B cell (primary cell): Measurements from ENCODE around the gene ERICH6. TPM values are rescaled to one million over a fixed set of nuclear protein-coding genes. Genes with fewer than 3 reads are reported as not detected.
A peak's percentile ranks its signal among the peaks of the same experiment; 100 is the strongest.

Experiments used
- ATAC-seq: fragments of 200-7000 bp; cut with Tn5 transposase; one replicate; pipeline ENCODE4 v1.10.0; 2021; ENCODE audit warnings: low read depth, mild to moderate bottlenecking, moderate number of reproducible peaks, moderate library complexity
- CTCF ChIA-PET: fragments of 350-600 bp; sonication (Branson Sonifier 250); formaldehyde crosslinking; loops from one replicate; lab custom pipeline; 2021; ENCODE audit warnings: antibody characterized with exemption, inconsistent platforms; lab: Charles Lee
- POLR2A ChIA-PET: fragments of 350-600 bp; sonication (Branson Sonifier 250); formaldehyde crosslinking; loops from one replicate; lab custom pipeline; 2021; ENCODE audit warnings: antibody characterized with exemption; lab: Charles Lee
- DNase-seq: peaks from one replicate; pipeline ENCODE4 v3.0.0; 2013
- H2AFZ ChIP-seq: 2 replicates; pipeline ENCODE4 v1.6.1; 2012; ENCODE audit warnings: mild to moderate bottlenecking, low read depth, low read length; ENCODE audit not compliant: insufficient read depth, poor library complexity, severe bottlenecking
- H3K27ac ChIP-seq, 2 donors: 1 replicate in 1 of 2; 2 replicates in 1 of 2; pipeline ENCODE4 v1.5.1; 2012 to 2013; ENCODE audit warnings: low read length in 2 of 2, mild to moderate bottlenecking in 2 of 2, moderate library complexity in 1 of 2
- H3K27me3 ChIP-seq, 4 experiments: fragments of 200-600 bp in 1 of 4; sonication (generic) in 1 of 4; replicated peaks in 1 of 4; 1 replicate in 2 of 4; 2 replicates in 2 of 4; pipeline versions ENCODE4 v1.6.1 to v1.7.0; 2013 to 2016; ENCODE audit warnings: low read length in 3 of 4, mild to moderate bottlenecking in 2 of 4, mixed read lengths in 1 of 4, moderate library complexity in 1 of 4; ENCODE audit not compliant: insufficient read depth in 4 of 4, control insufficient read depth in 3 of 4; ENCODE audit errors: control extremely low read depth in 1 of 4
- H3K36me3 ChIP-seq, 2 experiments: replicated peaks in 1 of 2; 1 replicate in 1 of 2; 2 replicates in 1 of 2; pipeline versions ENCODE4 v1.6.1 to v1.7.1; 2013; ENCODE audit warnings: low read length in 1 of 2; ENCODE audit not compliant: insufficient read depth in 2 of 2, control insufficient read depth in 1 of 2; ENCODE audit errors: control extremely low read depth in 1 of 2, extremely low read depth in 1 of 2
- H3K4me1 ChIP-seq, 2 donors: fragments of 200-600 bp in 1 of 2; sonication (generic) in 1 of 2; 1 replicate in 1 of 2; 2 replicates in 1 of 2; pipeline versions ENCODE4 v1.5.1 to v1.6.1; 2013 to 2017; ENCODE audit warnings: low read length in 2 of 2; ENCODE audit not compliant: control insufficient read depth in 2 of 2, insufficient read depth in 2 of 2
- H3K4me2 ChIP-seq: replicated peaks from 2 replicates; pipeline ENCODE3; 2012; ENCODE audit warnings: mild to moderate bottlenecking, low read depth, low read length; ENCODE audit not compliant: poor library complexity, severe bottlenecking
- H3K4me3 ChIP-seq, 5 experiments: fragments of 200-600 bp in 1 of 5; sonication (generic) in 1 of 5; 1 replicate in 3 of 5; 2 replicates in 2 of 5; pipeline versions ENCODE4 v1.5.1 to v1.7.0; 2011 to 2016; ENCODE audit warnings: low read length in 4 of 5, mild to moderate bottlenecking in 4 of 5, low read depth in 2 of 5, control low read depth in 1 of 5, moderate library complexity in 1 of 5; ENCODE audit not compliant: insufficient read depth in 1 of 5; ENCODE audit errors: control extremely low read depth in 1 of 5, extremely low read depth in 1 of 5
- H3K79me2 ChIP-seq: fragments of 200-600 bp; sonication (generic); one replicate; pipeline ENCODE4 v1.6.0; 2016; ENCODE audit warnings: low read length; ENCODE audit not compliant: control insufficient read depth, insufficient read depth
- H3K9ac ChIP-seq: fragments of 200-600 bp; sonication (generic); 2 replicates; pipeline ENCODE4 v1.6.1; 2017; ENCODE audit warnings: mild to moderate bottlenecking, low read length, moderate library complexity
- H3K9me3 ChIP-seq, 3 donors: one replicate each; pipeline versions ENCODE4 v1.6.1 to v1.7.1; 2013; ENCODE audit warnings: low read length in 2 of 3; ENCODE audit not compliant: control insufficient read depth in 2 of 3, insufficient read depth in 1 of 3; ENCODE audit errors: control extremely low read depth in 1 of 3
- H4K20me1 ChIP-seq: 2 replicates; pipeline ENCODE4 v1.6.0; 2012; ENCODE audit warnings: mild to moderate bottlenecking, low read length; ENCODE audit not compliant: insufficient read depth, control insufficient read depth, poor library complexity, severe bottlenecking
- H3K27ac Mint-ChIP-seq: one replicate; pipeline ENCODE4 v1.8.0; 2021; ENCODE audit warnings: mixed read lengths
- H3K27me3 Mint-ChIP-seq: one replicate; pipeline ENCODE4 v1.8.0; 2021; ENCODE audit warnings: mixed read lengths
- H3K4me1 Mint-ChIP-seq: one replicate; pipeline ENCODE4 v1.8.0; 2021; ENCODE audit warnings: mixed read lengths
- H3K4me3 Mint-ChIP-seq: one replicate; pipeline ENCODE4 v1.8.0; 2021; ENCODE audit warnings: mixed read lengths
- H3K9me3 Mint-ChIP-seq: one replicate; pipeline ENCODE4 v1.8.0; 2022; ENCODE audit warnings: mixed read lengths; ENCODE audit not compliant: insufficient read depth
- EZH2 ChIP-seq: IDR thresholded peaks from 2 replicates; pipeline ENCODE4 v1.6.1; 2012; ENCODE audit warnings: borderline replicate concordance, low read depth, mild to moderate bottlenecking, moderate library complexity, low read length; ENCODE audit not compliant: insufficient read depth, poor library complexity, severe bottlenecking
- WGBS: methylation state at CpG from one replicate; pipeline ENCODE4 v1.1.5; 2013; ENCODE audit warnings: missing lambda C conversion rate; ENCODE audit not compliant: insufficient coverage; 5-methylcytosine and 5-hydroxymethylcytosine counted together
- intact Hi-C: fragments of 100-400 bp; cut with micrococcal nuclease; formaldehyde crosslinking; loops from one replicate; pipeline ENCODE4 v1.10.0; 2022
- polyA plus RNA-seq: library from polyadenylated mRNA; depleted of rRNA; stranded (reverse); fragments of >200 nt; gene quantifications from 2 replicates; pipeline ENCODE4 v1.2.3, GENCODE V29; 2012
- total RNA-seq, 2 donors: library from RNA; stranded (reverse); fragments of 120-200 nt in 1 of 2; gene quantifications; 1 replicate in 1 of 2; 2 replicates in 1 of 2; pipeline versions ENCODE4 v1.2.3 to v1.2.4, GENCODE V29; 2013 to 2022
- TF ChIP-seq, protein P1 (sequence below): fragments of 200-600 bp; IDR thresholded peaks from one replicate; pipeline ENCODE4 v1.8.0; 2022; ENCODE audit warnings: antibody characterized with exemption, mild to moderate bottlenecking

The ERICH6 gene
- total and polyA plus RNA-seq, 2 donors (not counting 1 experiment from before 2014, with no cell fraction given) = 0.44 TPM; not detected in 1

DNA sequence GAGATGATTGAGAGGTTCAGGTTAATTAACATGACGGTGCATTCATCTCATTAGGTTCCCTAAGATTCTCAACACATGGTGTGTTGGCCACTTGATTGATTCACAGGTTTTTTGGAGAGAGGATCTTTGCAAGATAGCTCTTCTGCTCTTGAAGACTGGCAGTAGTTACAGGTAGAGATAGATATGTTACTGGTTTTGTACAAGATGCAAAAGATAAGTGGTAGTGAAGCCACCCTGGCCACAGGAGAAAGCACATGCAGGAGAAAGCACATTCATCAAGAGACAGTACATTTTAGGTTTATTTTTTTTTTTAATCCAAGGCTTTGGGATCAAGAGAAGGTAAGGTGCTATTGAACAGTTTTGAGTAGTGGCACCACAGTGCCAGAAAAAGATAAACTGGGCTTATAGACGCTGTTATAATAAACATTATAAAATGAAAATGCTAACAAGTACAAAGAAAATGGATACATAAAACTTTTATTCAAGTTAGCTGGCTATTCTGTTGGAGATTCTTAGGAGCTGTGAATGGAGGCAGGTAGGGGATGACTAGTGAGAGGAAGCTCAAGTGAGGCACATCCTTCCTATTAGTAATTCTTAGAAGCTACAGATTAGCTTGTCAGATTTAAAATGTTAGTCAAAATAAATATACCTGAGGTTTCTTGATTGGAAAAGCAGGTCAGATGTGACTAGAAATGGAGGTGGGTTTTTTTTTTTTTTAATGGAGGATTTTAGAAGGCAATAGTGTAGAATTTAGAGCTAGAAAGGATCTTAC lies 89.8 kb downstream of the ERICH6 start:
- WGBS = no CpG with 5 or more reads among the region's 2 CpGs
- TF ChIP-seq, protein P1, sequence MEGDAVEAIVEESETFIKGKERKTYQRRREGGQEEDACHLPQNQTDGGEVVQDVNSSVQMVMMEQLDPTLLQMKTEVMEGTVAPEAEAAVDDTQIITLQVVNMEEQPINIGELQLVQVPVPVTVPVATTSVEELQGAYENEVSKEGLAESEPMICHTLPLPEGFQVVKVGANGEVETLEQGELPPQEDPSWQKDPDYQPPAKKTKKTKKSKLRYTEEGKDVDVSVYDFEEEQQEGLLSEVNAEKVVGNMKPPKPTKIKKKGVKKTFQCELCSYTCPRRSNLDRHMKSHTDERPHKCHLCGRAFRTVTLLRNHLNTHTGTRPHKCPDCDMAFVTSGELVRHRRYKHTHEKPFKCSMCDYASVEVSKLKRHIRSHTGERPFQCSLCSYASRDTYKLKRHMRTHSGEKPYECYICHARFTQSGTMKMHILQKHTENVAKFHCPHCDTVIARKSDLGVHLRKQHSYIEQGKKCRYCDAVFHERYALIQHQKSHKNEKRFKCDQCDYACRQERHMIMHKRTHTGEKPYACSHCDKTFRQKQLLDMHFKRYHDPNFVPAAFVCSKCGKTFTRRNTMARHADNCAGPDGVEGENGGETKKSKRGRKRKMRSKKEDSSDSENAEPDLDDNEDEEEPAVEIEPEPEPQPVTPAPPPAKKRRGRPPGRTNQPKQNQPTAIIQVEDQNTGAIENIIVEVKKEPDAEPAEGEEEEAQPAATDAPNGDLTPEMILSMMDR = no peak
- no peak for TF ChIP-seq EZH2
- intact Hi-C loops = no loop called here
- Mint-ChIP-seq H3K27ac (no peak overlapping the region), H3K9me3 (no peaks in the 10 kb centered on the region), H3K27me3 (no peaks in the 10 kb centered on the region), H3K4me3 (no peak overlapping the region), H3K4me1 (peaks cover 59% of the 10 kb centered on the region)
- ChIA-PET CTCF (interaction anchor here (0.7 to 0.9 kb wide), 2 partner anchors 8 to 64 kb away, joined by 4 to 5 read pairs; no protein-coding TSS in a partner anchor), POLR2A (no interaction called here)
- ATAC-seq = no peak
- Histone ChIP-seq H2AFZ (no peak overlapping the region), H4K20me1 (peaks cover 78% of the 10 kb centered on the region), H3K4me2 (no peak overlapping the region), H3K4me3 (no peak overlapping the region), H3K27ac (peak overlapping the region in 1 of 2 donors; percentile 46), H3K27me3 (no peaks in the 10 kb centered on the region), H3K36me3 (peaks cover 0 to 22% of the 10 kb centered on the region in 2 experiments), H3K9ac (no peak overlapping the region), H3K9me3 (no peaks in the 10 kb centered on the region), H3K79me2 (peaks cover 83% of the 10 kb centered on the region), H3K4me1 (peaks cover 12 to 27% of the 10 kb centered on the region in 2 donors)
- DNase-seq = no peak

DNA sequence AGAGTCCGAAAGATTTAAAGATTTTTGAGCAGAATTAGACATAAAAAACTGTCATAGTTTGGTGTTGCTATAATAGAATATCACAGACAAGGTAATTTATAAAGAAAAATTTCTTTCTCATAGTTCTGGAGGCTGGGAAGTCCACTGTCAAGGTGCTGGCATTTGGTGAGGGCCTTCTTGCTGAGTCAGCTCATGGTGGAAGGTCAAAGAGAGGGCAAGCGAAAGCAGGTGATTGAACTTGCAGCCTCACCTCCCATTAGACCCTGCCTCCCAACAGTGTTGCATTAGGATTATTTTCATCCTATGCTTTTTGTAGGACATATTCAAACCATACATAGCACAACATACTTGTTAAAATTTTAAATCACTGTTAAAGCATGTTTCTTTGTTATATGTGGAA lies 90.7 kb downstream of the ERICH6 start:
- Histone ChIP-seq H3K9me3 (no peaks in the 10 kb centered on the region), H4K20me1 (peaks cover 78% of the 10 kb centered on the region), H3K36me3 (peaks cover 0 to 17% of the 10 kb centered on the region in 2 experiments), H3K27me3 (no peaks in the 10 kb centered on the region), H3K4me3 (no peak overlapping the region), H3K4me2 (no peak overlapping the region), H3K9ac (no peak overlapping the region), H3K27ac (no peak overlapping the region), H3K4me1 (peaks cover 17 to 36% of the 10 kb centered on the region in 2 donors), H2AFZ (no peak overlapping the region), H3K79me2 (peaks cover 83% of the 10 kb centered on the region)
- Mint-ChIP-seq H3K27ac (no peak overlapping the region), H3K27me3 (no peaks in the 10 kb centered on the region), H3K9me3 (no peaks in the 10 kb centered on the region), H3K4me1 (peaks cover 58% of the 10 kb centered on the region), H3K4me3 (no peak overlapping the region)
- no peak for ATAC-seq
- TF ChIP-seq, protein P1 = no peak
- TF ChIP-seq EZH2 = no peak
- intact Hi-C loops = no loop called here
- ChIA-PET CTCF (no interaction called here), POLR2A (no interaction called here)
- WGBS = no CpG with 5 or more reads among the region's 2 CpGs
- DNase-seq = no peak
